HG03575 (cell line): ENCODE data around the gene WDR49.

ENCODE experiments used
- ATAC-seq: cut with Tn5 transposase; IDR thresholded peaks from one replicate; pipeline ENCODE4 v1.9.1; 2021; ENCODE audit not compliant: unreplicated experiment, insufficient number of reproducible peaks, low FRiP score; ENCODE audit errors: extremely low read depth

Gene WDR49

GRCh38 chr3:167445491-167445890 is 208.3 kb downstream of the WDR49 start:
- ATAC-seq = no peak

- ATAC-seq = no peak
These were observed 212.5 kb downstream of the WDR49 start for GRCh38 chr3:167441256-167441655.

GRCh38 chr3:167437428-167438139 is 216.2 kb downstream of the WDR49 start:
- ATAC-seq = no peak
